Stimulated activated CD4-positive, alpha-beta T cell treated with anti-CD3 and anti-CD28 coated beads, Interleukin-4, amount 100 ng/mL, for 4 hours (primary cell): ENCODE results near the gene ALG5.

Source experiments
- DNase-seq, 2 experiments: peaks; one replicate each; pipeline ENCODE4 v3.0.0-alpha.2; 2020

ALG5 gene

GRCh38 chr13:36975172-36975571 is 24.0 kb downstream of the ALG5 start:
- DNase-seq: no peak

DNA sequence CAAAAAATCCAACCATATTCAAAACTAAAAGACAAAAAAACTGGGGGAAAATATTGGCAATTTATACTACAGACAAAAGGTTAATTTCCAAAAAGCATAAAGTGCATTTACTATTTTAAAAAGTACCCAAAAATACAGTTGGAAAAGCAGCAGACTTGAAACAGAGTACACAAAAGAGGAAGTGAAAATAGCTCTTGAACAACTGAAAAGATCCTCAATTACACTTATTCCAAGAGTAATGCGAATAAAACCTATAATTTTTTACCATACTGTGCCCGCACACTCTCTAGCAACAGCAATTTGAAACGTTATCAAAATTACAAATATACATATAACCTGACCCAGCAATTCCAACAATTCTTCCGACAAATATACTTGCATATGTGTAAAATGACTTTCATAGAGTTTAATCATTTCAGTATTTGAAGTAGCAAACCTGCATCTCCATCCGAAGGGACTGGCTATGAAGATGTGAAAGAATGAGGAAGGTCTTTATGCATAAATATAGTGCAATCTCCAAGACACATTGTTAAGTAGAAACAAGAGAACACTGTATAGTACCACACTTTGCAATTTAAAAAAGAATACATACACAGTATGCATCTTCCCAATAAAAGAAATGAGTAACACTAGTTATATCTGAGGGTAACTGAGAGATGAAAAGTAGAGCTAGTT is 25.4 kb downstream of the ALG5 start:
- DNase-seq: no peak

GRCh38 chr13:36973009-36973408 is 26.1 kb downstream of the ALG5 start:
- DNase-seq: no peak

DNA sequence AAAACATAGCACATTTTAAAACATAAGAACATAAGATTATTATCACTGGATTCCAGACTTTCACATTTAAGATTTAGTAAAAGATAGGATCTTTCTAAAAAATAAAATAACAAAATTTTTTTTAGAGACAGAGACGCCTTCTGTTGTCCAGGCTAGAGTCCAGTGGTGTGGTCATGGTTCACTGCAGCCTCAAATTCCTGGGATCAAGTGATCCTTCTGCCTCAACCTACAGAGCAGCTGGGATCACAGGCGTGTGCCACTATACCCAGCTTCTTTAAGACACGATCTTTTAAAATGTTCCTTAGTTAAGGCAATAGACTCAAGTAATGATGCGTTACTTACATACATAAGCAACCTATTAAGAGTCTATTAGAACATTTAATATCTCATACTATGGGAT is 32.7 kb downstream of the ALG5 start:
- DNase-seq: no peak

GRCh38 chr13:36965767-36966166 is 33.4 kb downstream of the ALG5 start:
- DNase-seq: no peak

- DNase-seq: no peak
These were observed 39.6 kb downstream of the ALG5 start for GRCh38 chr13:36959456-36960116.

DNA sequence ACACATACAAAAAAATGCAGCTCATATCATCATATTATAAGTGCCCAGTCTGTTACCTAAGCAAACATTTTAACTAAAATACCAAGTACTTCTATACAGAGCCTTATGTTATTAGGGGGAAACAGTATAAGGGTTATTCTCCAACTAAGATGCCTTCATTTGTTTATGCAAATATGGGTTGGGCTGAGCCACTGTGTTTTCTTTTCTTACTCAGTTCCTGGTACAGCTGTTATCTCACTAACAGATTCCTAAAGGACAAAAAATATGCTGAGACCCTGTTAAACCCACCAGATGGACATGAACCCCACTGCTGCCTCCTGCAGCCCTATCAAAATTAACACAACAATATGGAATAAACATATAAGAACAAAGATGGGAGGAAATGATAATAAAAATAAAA is 44.6 kb downstream of the ALG5 start:
- no peak for DNase-seq

DNA sequence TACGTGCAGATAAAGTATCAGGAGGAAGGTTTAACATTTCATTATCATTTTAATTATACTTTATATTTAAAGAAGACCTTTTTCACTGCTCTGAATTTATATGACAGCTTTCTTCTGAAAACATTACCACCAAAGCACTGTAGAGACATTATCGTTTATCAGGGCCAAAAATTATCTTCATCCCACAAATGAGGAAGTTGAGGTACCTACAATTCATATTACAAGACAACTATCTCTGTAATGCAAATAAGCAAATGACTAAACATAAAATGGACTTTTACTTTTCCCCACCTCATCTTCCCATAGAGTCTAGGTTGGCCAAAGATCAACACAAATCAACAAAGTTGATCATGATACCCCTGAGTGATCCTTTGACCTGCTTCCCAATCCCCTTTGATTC is 48.2 kb downstream of the ALG5 start:
- no peak for DNase-seq

GRCh38 chr13:36950330-36950729 is 48.8 kb downstream of the ALG5 start:
- DNase-seq: no peak

DNA sequence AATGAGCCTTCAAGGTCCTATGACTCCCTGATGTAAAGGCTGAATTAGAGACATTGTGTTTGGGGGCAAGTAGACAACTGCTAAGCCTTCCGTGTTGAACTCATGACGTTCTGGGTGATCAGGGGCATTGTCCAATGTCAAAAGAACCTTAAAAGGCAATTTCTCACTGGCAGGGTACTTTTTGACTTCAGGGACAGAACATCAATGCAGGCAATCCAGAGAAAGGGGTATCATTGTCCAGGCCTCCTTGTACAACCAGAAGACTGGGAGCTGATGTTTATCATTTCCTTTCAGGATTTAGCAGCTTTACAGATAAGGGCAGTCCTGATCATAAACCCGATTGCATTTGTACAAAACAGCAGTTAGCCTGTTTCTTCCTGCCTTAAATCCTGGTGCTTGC is 54.1 kb downstream of the ALG5 start:
- DNase-seq: no peak

- DNase-seq: no peak
These were observed 73.5 kb downstream of the ALG5 start for GRCh38 chr13:36925603-36926002.

DNA sequence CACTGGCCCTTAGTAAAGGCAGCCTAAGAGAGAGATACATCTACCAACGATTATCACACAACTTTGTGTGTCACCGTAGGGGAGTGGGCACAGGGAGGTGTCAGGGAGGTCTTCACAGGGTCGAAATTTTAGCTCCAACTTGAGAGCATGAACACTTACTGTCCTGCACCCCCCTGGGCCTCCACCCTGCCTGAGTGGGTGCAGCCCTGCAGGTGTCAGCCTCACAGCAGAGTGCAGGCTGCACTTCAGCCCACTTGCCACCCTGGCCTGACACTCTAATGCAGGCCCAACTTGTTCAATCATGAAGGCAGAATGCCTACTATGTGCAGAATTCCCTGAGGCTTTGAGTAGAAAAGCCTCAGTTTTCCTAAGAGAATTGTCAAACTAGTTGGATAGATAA is 75.1 kb downstream of the ALG5 start:
- no peak for DNase-seq

DNA sequence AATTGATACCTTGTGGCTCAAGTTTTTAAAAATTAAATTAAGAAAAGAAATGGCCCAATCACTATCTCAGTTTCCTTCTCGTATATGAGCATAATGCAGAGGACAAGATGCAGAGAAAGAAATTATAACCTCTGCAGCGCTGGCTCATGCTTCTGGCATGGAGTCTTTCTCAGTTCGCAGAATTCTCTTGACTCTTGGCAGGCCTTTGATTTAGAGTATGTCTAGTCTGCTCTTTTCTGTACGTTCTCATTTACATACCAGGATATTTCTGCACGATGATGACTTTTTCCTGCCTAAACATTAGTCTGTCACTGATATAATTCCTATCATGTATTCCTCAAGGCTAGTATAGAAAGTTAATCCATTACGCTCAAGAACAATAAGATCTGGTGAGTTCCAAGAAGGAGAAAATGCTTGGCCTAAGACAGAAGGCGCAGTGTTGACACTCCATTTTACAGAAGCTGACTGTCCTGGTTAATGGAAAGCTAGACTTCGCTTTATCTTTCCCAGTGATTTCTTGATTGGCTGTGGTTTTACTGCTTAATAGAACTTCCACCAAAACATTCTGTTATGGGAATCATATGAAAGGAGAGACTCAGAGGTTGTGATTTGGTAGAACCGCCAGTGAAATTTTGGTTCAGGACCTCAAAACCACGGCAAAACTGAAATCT is 77.4 kb downstream of the ALG5 start:
- no peak for DNase-seq

- no peak for DNase-seq
These were observed 78.4 kb downstream of the ALG5 start for GRCh38 chr13:36920616-36921185.

- DNase-seq: peak in 1 of 2 experiments; percentile 7
These were observed 79.1 kb downstream of the ALG5 start, which contains the start of gene SMAD9 for GRCh38 chr13:36919833-36920615. Gene SMAD9 (minus strand): TSS chr13:36920238. CDS start chr13:36879689, 40,549 bp downstream.

- no peak for DNase-seq
These were observed 79.8 kb downstream of the ALG5 start for GRCh38 chr13:36919171-36919832.

GRCh38 chr13:36918246-36919131 is 80.7 kb downstream of the ALG5 start:
- no peak for DNase-seq

- no peak for DNase-seq
These were observed 81.8 kb downstream of the ALG5 start for GRCh38 chr13:36917311-36917710.

GRCh38 chr13:36915896-36916640 is 83.1 kb downstream of the ALG5 start:
- DNase-seq: no peak

- DNase-seq: no peak
These were observed 84.0 kb downstream of the ALG5 start for GRCh38 chr13:36915106-36915505.

DNA sequence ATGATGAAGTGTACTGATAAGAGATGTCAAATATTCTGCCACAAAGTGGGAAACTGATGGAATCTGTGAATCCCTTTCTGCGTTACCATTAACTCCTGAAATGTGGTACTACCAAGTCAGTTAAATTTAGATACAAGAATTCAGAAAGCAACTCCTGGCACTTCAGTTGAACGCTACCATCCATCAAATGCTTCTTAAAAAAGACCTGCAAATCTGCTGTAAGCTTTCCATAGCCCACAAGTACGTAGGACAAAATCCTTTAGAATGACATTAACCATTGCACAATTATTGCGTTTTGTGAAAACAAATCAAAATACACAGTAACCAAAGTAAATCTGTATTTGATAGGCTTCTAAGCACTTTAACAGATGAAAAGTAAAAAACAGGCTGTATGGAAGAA is 84.5 kb downstream of the ALG5 start:
- DNase-seq: no peak
